GM18909 (cell line): Measurements from ENCODE around the gene DOCK4.
"Not testable (repeated sequence)": the region's sequence is repeated elsewhere in the genome, so short reads cannot be mapped to it uniquely, and the experiment has no call there.

ENCODE experiments used
- ATAC-seq: cut with Tn5 transposase; IDR thresholded peaks from one replicate; pipeline ENCODE4 v1.9.1; 2021; ENCODE audit warnings: mild to moderate bottlenecking; ENCODE audit not compliant: unreplicated experiment, poor library complexity

DOCK4 gene

GRCh38 chr7:112206238-112206990 is at the start of gene DOCK4, which contains the start of gene ZNF277:
TSS of gene DOCK4 (minus strand) at chr7:112206399. CDS start at chr7:112206138, 261 bp downstream.
TSS of gene ZNF277 (plus strand) at chr7:112206695. CDS start at chr7:112206717, 22 bp downstream.
- ATAC-seq = peak; percentile 96

DNA sequence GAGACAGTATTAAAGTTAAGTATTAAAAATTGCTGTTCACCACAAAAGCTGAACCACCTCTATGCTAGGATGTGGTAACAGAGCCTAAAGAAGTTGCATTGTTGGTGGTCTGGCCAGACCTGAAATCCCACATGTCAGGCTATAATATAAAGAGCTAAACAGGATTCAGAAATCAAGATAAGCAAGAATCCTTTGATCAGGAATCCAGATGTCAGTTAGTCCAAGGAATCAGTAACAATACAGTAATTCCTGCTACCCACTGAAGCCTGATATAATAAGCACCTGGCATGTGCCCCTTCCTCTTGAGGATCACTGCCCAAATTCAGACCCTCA is 49.2 kb upstream of the DOCK4 start:
- ATAC-seq = no peak

DNA sequence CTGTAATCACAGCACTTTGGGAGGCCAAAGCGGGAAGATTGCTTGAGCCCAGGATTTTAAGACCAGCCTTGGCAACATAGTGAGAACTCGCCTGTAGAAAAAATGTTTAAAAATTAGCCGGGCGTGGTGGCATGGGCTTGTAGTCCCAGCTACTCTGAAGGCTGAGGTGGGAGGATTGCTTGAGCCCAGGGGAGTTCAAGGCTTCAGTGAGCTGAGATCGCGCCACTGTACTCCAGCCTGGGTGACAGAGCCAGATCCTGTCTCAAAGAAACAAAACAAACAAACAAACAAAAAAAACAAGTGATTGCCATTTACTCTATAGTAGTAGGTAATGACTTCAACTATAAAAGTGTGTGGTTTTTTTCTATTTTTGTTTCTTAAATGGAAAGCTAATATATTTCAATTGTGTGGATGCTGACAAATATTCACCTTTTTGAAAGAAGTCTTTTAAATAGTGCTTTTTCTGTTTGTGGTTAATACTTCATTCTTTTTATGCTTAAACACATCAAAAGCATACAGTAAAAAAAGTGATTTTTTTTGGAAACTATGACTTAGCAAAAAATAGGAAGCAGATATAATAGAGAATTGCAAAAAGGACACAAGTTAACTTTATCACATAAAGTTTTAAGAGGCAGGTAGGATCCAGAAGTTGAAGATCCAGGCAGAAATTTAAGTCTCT is 48.6 kb upstream of the DOCK4 start:
- ATAC-seq = no peak

DNA sequence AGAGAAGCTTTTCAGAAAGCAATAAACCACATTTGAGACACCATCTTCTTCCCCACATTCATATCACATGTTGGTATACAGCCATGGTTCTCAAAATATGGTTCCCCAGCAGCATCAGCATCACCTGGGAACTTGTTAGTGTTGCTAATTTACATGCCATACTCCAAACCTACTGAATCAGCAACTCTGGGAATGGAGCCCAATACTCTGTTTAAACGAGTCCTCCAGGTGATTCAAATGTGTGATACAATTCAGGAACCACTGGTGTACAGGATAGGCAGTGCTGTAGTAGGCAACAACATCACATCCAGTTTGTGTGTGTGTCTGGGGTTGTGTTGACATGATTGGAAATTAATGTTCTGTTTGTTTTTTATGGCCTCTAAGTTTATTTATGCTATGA is 48.0 kb upstream of the DOCK4 start:
- ATAC-seq = no peak

DNA sequence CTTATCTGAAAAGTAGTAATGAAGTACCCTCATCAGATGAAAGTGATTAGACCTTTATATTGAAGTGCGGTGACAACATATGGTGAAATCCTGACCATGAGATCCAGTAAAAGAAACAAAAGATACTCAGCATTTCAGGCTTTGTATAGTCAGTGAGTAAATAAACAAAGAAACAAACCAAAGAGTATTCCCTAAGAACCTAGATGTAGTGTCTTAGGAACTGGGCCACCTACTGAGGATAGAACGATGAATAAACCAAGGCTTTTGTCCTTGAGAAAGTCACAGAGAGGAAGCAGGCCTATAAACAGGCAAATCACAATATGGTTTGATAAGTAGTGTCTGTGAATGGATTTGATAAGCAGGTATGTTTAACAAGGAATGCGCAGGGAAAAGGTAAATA is 46.5 kb upstream of the DOCK4 start:
- ATAC-seq = no peak

DNA sequence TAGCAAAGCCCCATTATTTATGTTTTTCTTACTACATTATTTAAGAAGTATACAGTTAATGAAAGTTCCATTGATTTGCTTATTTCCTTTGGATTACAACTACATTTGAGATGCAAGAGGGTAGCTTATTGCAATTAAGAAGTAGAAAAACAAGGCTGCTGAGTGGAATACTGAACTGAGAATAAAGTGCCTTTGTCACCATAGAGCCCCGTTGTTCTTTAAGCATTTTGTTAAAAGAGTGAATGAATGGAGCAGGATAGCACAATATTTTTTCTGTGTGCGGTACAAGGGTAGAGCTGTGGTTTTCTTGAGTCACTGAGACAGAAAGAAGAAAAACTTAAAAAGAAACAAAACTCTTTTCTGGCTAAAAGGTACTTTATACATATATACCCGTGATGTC is 45.9 kb upstream of the DOCK4 start:
- no peak for ATAC-seq

- not testable (repeated sequence) for ATAC-seq
Measured at GRCh38 chr7:112249967-112250366, 43.8 kb upstream of the DOCK4 start.

- no peak for ATAC-seq
Measured at GRCh38 chr7:112248598-112248997, 42.4 kb upstream of the DOCK4 start.

DNA sequence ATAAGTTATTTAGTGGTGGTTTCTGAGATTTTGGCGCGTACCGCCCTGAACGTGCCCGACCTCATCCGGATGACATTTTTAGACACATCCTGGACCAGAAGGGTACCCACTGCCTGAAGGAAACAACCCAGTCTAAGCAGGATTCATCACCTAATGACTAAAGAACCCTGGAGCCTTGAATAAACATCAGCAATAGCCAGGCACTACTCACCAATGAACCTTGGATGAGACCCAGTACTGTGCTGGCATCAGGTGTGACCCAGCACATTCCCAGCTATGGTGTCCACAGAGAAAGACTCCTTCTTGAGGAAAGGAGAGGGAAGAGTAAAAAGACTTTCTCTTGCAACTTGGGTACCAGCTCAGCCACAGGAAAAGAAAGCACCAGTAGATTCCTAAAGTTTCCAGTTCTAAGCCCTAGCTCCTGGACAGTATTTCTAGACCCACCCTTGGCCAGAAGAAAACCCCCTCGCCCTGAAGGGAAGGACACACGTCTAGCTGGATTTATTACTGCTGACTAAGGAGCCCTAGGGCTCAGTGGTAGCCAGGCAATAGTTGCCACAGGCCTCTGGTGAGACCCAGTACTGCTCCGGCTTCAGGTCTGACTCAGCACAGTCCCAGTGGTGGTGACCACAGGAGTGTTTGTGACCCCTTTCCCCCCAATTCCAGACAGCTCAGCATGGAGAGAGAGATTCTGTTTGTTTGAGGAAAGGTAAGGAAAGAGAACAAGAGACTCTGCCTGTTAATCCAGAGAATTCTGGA is 32.8 kb upstream of the DOCK4 start:
- ATAC-seq = no peak

GRCh38 chr7:112238330-112238729 is 32.1 kb upstream of the DOCK4 start:
- no peak for ATAC-seq

- ATAC-seq = no peak
Measured at GRCh38 chr7:112236597-112236996, 30.4 kb upstream of the DOCK4 start.

DNA sequence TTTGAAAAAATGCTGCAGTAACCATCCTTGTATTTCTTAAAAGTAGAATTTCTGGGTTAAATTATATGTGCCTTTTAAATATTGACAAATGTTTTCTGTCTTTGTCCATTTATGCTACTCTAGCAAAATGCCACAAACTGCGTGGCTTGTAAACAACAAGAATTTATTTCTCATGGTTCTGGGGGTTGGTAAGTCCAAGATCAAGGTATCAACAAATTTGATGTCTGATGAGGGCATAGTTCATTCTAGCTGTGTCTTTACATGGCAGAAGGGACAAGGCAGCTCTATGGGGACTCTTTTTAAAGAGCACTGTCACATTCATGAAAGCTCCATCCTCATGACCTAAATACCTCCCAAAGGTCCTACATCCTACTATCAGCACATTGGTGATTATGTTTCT is 27.9 kb upstream of the DOCK4 start:
- no peak for ATAC-seq

GRCh38 chr7:112233048-112233697 is 27.0 kb upstream of the DOCK4 start:
- no peak for ATAC-seq

GRCh38 chr7:112232212-112232978 is 26.2 kb upstream of the DOCK4 start:
- ATAC-seq = no peak

DNA sequence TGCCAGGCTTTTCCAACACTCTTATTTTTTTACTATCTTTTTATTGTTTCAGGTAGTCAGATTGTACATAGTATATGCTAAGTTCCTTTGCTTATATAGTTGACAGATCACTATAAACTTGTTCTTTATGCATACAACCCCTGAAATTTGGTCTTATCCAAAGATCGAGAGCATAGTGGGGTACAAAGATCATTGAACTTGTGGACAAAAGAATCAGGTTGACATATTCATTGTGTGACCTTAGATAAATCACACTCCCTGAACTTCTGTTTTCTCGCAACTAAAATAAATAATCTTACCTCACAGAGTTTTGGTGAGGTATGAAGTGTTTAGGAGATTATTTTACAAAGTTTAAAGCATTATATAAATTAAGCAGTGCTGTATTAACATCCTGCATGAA is 22.4 kb upstream of the DOCK4 start:
- no peak for ATAC-seq

GRCh38 chr7:112226701-112227276 is 20.6 kb upstream of the DOCK4 start:
- ATAC-seq = no peak

- ATAC-seq = no peak
Measured at GRCh38 chr7:112225006-112225405, 18.8 kb upstream of the DOCK4 start.

- no peak for ATAC-seq
Measured at GRCh38 chr7:112224186-112224585, 18.0 kb upstream of the DOCK4 start.

GRCh38 chr7:112223310-112223709 is 17.1 kb upstream of the DOCK4 start:
- ATAC-seq = no peak
